ENCODE measurements around the gene HAUS5.

DNA sequence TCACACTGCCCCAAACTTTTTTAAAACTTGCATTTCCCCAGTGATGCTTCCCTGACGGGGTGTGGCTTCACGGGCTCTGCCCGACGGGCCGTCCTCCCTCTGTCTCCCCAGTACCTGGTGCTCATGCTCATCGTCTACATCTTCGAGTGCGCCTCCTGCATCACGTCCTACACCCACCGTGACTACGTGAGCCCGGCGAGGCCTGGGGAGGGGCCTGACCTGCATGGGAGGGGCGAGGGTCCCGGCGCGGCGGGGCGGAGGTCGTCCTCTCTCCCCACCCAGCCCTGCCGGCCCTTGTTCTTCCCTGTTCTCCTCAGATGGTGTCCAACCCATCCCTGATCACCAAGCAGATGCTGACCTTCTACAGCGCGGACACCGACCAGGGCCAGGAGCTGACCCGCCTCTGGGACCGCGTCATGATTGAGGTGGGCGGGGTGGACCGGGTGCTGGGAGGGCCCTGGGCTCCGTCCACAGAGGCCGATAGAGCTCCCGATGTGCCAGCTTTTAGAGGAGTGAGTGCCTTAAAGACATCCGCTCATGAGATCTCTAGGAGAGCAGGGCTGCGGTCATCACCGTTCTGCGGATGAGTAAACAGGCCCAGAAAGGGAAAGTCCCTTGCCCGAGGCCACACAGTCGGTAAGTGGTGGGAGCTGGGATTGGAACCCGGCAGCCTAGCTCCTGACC is 60.7 kb downstream of the HAUS5 start:
- 0 out of 2 replicates have a peak, but pooled peaks have one; percentile 31 for TF ChIP-seq SIN3A (IDR thresholded peaks at IDR 0.05; ENCODE audit: low read depth)
- TF ChIP-seq, protein P1, sequence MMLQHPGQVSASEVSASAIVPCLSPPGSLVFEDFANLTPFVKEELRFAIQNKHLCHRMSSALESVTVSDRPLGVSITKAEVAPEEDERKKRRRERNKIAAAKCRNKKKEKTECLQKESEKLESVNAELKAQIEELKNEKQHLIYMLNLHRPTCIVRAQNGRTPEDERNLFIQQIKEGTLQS (IDR thresholded peaks at IDR 0.05) = no peak
- no peak for TF ChIP-seq TCF7L2 (IDR thresholded peaks at IDR 0.05; ENCODE audit: borderline replicate concordance, extremely low read depth, insufficient read depth, insufficient read length)
- no peak for TF ChIP-seq YY1 (IDR thresholded peaks at IDR 0.05; ENCODE audit: extremely low read depth, insufficient replicate concordance, low read depth, low read length)
- no peak for TF ChIP-seq EZH2 (IDR thresholded peaks at IDR 0.05)
- TF ChIP-seq, protein P2, sequence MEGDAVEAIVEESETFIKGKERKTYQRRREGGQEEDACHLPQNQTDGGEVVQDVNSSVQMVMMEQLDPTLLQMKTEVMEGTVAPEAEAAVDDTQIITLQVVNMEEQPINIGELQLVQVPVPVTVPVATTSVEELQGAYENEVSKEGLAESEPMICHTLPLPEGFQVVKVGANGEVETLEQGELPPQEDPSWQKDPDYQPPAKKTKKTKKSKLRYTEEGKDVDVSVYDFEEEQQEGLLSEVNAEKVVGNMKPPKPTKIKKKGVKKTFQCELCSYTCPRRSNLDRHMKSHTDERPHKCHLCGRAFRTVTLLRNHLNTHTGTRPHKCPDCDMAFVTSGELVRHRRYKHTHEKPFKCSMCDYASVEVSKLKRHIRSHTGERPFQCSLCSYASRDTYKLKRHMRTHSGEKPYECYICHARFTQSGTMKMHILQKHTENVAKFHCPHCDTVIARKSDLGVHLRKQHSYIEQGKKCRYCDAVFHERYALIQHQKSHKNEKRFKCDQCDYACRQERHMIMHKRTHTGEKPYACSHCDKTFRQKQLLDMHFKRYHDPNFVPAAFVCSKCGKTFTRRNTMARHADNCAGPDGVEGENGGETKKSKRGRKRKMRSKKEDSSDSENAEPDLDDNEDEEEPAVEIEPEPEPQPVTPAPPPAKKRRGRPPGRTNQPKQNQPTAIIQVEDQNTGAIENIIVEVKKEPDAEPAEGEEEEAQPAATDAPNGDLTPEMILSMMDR (IDR thresholded peaks at IDR 0.05 in 2 of 3, conservative IDR thresholded peaks at IDR 0.05 in 1 of 3; ENCODE audit: borderline replicate concordance in 1 of 3, insufficient read depth in 1 of 3, low read depth in 2 of 3, low read length in 2 of 3) = no peak
- TF ChIP-seq CEBPB (IDR thresholded peaks at IDR 0.05; ENCODE audit: low read depth) = no peak
- TF ChIP-seq POLR2A (IDR thresholded peaks at IDR 0.05; ENCODE audit: borderline replicate concordance, extremely low read depth, insufficient read depth, insufficient read length) = no peak
